KOPT-K1 (cell line): ENCODE measurements around the gene STXBP3.
"Not testable (repeated sequence)": the region's sequence is repeated elsewhere in the genome, so short reads cannot be mapped to it uniquely, and the experiment has no call there.

Experiments
- H3K27ac ChIP-seq: fragments of 200-600 bp; sonication (generic); 2 replicates; pipeline ENCODE4 v1.5.1; 2016; ENCODE audit warnings: antibody characterized with exemption, mild to moderate bottlenecking, low read depth, low read length; ENCODE audit not compliant: poor library complexity, severe bottlenecking
- H3K36me3 ChIP-seq: fragments of 200-600 bp; sonication (generic); 2 replicates; pipeline ENCODE4 v1.5.1; 2017; ENCODE audit warnings: antibody characterized with exemption, mild to moderate bottlenecking, low read length, moderate library complexity; ENCODE audit not compliant: insufficient read depth
- H3K9me3 ChIP-seq: fragments of 200-600 bp; sonication (generic); 2 replicates; pipeline ENCODE4 v1.5.1; 2017; ENCODE audit warnings: antibody characterized with exemption, low read length, mild to moderate bottlenecking; ENCODE audit not compliant: insufficient read depth, poor library complexity, severe bottlenecking

The STXBP3 gene

GRCh38 chr1:108753363-108753762 lies 6.9 kb downstream of the STXBP3 start:
- Histone ChIP-seq H3K27ac (no peak overlapping the region), H3K9me3 (no peaks in the 10 kb centered on the region), H3K36me3 (peaks cover 52% of the 10 kb centered on the region)

GRCh38 chr1:108758796-108759195 lies 12.3 kb downstream of the STXBP3 start:
- Histone ChIP-seq H3K9me3 (no peaks in the 10 kb centered on the region), H3K27ac (no peak overlapping the region), H3K36me3 (peaks cover 84% of the 10 kb centered on the region)

DNA sequence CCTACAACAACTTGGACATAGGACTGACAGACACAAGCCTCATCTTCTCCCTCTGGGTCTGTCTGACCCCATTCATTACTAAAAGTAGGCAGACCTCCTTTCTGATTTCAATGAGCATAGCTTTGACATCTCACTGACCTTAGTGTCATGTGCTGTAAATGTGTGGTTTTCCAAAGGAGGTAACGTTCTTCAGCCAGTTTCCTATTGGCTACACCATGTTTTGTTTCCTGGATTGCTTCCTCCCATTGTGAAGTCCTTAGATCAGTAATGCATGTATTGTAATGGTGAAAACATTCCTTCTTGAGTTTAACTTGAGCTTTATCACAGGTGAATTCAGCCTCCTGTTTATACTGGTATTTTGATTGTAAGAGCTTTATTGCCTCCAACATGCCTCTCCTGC lies 20.6 kb downstream of the STXBP3 start:
- H3K27ac ChIP-seq = no peak overlapping the region
- H3K36me3 ChIP-seq = peaks cover 75% of the 10 kb centered on the region
- no peaks in the 10 kb centered on the region for H3K9me3 ChIP-seq

DNA sequence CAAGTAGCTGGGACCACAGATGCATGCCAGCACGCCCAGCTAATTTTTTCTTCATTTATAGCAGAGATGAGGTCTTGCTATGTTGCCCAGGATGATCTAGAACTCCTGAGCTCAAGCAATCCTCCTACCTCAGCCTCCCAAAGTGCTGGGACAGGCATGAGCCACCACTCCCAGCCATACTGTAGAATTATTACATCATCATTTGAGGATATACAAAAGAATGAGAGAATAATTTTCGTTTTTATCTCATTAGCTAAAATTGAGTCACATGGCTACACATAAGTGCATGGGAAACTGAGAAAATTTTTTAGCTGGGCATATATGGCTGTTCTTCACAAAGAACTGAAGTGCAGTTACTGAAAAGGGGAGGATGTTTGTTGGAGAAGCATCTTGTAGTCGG lies 21.2 kb downstream of the STXBP3 start:
- H3K36me3 ChIP-seq = peaks cover 73% of the 10 kb centered on the region
- H3K9me3 ChIP-seq = no peaks in the 10 kb centered on the region

GRCh38 chr1:108777839-108778238 lies 31.4 kb downstream of the STXBP3 start:
- no peak overlapping the region for H3K27ac ChIP-seq
- H3K9me3 ChIP-seq = no peaks in the 10 kb centered on the region
- peaks cover 89% of the 10 kb centered on the region for H3K36me3 ChIP-seq

More for the DNA sequence above, 21.2 kb downstream of the STXBP3 start:
- no peak overlapping the region for H3K27ac ChIP-seq

- Histone ChIP-seq H3K36me3 (peaks cover 90% of the 10 kb centered on the region), H3K9me3 (peaks cover 11% of the 10 kb centered on the region), H3K27ac (no peak overlapping the region)
Observed at GRCh38 chr1:108779455-108779854, 33.0 kb downstream of the STXBP3 start.

DNA sequence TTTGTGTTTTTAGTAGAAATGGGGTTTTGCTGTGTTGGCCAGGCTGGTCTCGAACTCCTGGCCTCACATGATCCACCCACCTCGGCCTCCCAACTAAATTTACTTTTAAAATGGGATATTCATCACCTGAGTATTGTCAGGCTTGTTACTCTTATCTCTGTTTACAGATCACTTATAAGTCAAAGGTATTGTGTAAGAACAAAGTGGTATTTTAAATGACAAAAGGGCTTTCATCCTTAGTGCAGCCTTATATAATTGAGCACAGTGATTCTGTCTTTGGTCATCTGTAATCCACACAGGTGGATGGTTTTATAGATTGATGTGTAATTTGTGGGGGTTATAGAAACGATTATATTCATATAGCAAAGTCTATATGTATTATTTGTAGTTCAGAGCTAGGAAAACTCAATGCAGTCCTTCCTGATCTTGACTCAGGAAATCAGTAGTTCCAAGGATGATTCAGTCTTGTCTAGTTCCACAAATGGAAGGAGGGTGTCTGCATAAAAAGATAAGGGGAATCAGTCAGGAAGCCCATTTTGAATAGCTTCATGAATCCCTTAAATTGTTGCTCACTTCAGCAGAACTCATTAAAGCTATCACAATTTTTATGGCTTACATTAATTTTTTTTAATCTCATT lies 34.6 kb downstream of the STXBP3 start:
- Histone ChIP-seq H3K9me3 (peaks cover 27% of the 10 kb centered on the region), H3K36me3 (peaks cover 92% of the 10 kb centered on the region), H3K27ac (no peak overlapping the region)

- Histone ChIP-seq H3K36me3 (peaks cover 92% of the 10 kb centered on the region), H3K9me3 (peaks cover 32% of the 10 kb centered on the region)
- not testable (repeated sequence) for H3K27ac ChIP-seq
Observed at GRCh38 chr1:108781575-108781944, 35.1 kb downstream of the STXBP3 start.

- Histone ChIP-seq H3K36me3 (peaks cover 61% of the 10 kb centered on the region), H3K27ac (no peak overlapping the region), H3K9me3 (peaks cover 34% of the 10 kb centered on the region)
Observed at GRCh38 chr1:108785264-108785663, 38.8 kb downstream of the STXBP3 start.

- peaks cover 61% of the 10 kb centered on the region for H3K36me3 ChIP-seq
Observed at GRCh38 chr1:108785880-108786279, 39.4 kb downstream of the STXBP3 start.

DNA sequence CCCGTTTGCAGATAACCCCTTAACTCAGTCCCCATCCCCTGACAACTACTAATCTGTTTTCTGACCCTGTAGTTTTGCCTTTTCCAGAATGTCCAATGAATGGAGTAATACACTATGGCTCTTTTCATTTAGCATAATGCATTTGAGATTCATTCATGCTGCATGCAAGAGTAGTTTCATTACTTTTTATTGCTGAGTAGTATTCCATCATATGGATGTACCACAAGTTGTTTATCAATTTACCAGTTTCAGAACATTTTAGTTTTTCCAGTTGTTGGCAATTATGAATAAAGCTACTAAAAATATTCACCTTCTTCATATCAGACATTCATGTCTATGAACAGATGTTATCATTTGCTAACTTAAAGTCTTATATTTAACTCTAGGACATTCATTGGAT lies 45.3 kb downstream of the STXBP3 start:
- H3K36me3 ChIP-seq = peaks cover 55% of the 10 kb centered on the region
- no peak overlapping the region for H3K27ac ChIP-seq

More at GRCh38 chr1:108785880-108786279, 39.4 kb downstream of the STXBP3 start:
- no peak overlapping the region for H3K27ac ChIP-seq
- H3K9me3 ChIP-seq = peaks cover 34% of the 10 kb centered on the region

GRCh38 chr1:108792420-108792819 lies 45.9 kb downstream of the STXBP3 start:
- peaks cover 61% of the 10 kb centered on the region for H3K36me3 ChIP-seq
- peaks cover 22% of the 10 kb centered on the region for H3K9me3 ChIP-seq
- no peak overlapping the region for H3K27ac ChIP-seq

More for the DNA sequence above, 45.3 kb downstream of the STXBP3 start:
- H3K9me3 ChIP-seq = peaks cover 22% of the 10 kb centered on the region

DNA sequence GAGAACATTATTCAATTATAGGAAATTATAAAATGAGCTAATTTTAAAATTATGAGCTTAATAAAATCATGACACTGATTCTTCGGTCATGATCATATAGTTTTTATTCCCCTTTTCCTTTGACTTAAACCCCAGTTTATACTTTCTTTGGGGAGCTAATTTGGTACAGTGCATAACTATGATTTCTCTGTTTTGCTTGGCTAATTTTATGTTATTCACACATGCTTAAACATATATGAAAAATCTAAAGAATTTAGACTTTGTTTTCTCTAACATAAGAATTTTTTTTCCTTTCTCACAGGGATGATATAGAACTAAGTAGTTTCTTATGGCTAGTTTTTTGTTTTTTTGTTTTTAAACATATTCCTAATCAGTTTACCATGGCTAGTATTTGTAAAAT lies 52.5 kb downstream of the STXBP3 start:
- Histone ChIP-seq H3K27ac (no peak overlapping the region), H3K36me3 (peaks cover 86% of the 10 kb centered on the region), H3K9me3 (no peaks in the 10 kb centered on the region)

- no peaks in the 10 kb centered on the region for H3K9me3 ChIP-seq
- H3K27ac ChIP-seq = no peak overlapping the region
- H3K36me3 ChIP-seq = peaks cover 83% of the 10 kb centered on the region
Observed at GRCh38 chr1:108801101-108801500, 54.6 kb downstream of the STXBP3 start.

- no peaks in the 10 kb centered on the region for H3K9me3 ChIP-seq
- peaks cover 84% of the 10 kb centered on the region for H3K36me3 ChIP-seq
- H3K27ac ChIP-seq = no peak overlapping the region
Observed at GRCh38 chr1:108803548-108803947, 57.1 kb downstream of the STXBP3 start.

GRCh38 chr1:108808438-108808837 lies 62.0 kb downstream of the STXBP3 start:
- H3K36me3 ChIP-seq = peaks cover 55% of the 10 kb centered on the region
- H3K27ac ChIP-seq = no peak overlapping the region
- H3K9me3 ChIP-seq = no peaks in the 10 kb centered on the region
